B cell (primary cell): ENCODE results near the gene PSMB8. TPM values are rescaled to one million over a fixed set of nuclear protein-coding genes. Genes with fewer than 3 reads are reported as not detected.

Source experiments
- ATAC-seq: fragments of 200-7000 bp; cut with Tn5 transposase; one replicate; pipeline ENCODE4 v1.10.0; 2021; ENCODE audit warnings: low read depth, mild to moderate bottlenecking, moderate number of reproducible peaks, moderate library complexity
- CTCF ChIA-PET: fragments of 350-600 bp; sonication (Branson Sonifier 250); formaldehyde crosslinking; loops from one replicate; lab custom pipeline; 2021; ENCODE audit warnings: antibody characterized with exemption, inconsistent platforms; lab: Charles Lee
- POLR2A ChIA-PET: fragments of 350-600 bp; sonication (Branson Sonifier 250); formaldehyde crosslinking; loops from one replicate; lab custom pipeline; 2021; ENCODE audit warnings: antibody characterized with exemption; lab: Charles Lee
- DNase-seq: peaks from one replicate; pipeline ENCODE4 v3.0.0; 2013
- H2AFZ ChIP-seq: 2 replicates; pipeline ENCODE4 v1.6.1; 2012; ENCODE audit warnings: mild to moderate bottlenecking, low read depth, low read length; ENCODE audit not compliant: insufficient read depth, poor library complexity, severe bottlenecking
- H3K27ac ChIP-seq, 2 donors: 1 replicate in 1 of 2; 2 replicates in 1 of 2; pipeline ENCODE4 v1.5.1; 2012 to 2013; ENCODE audit warnings: low read length in 2 of 2, mild to moderate bottlenecking in 2 of 2, moderate library complexity in 1 of 2
- H3K27me3 ChIP-seq, 4 experiments: fragments of 200-600 bp in 1 of 4; sonication (generic) in 1 of 4; replicated peaks in 1 of 4; 1 replicate in 2 of 4; 2 replicates in 2 of 4; pipeline versions ENCODE4 v1.6.1 to v1.7.0; 2013 to 2016; ENCODE audit warnings: low read length in 3 of 4, mild to moderate bottlenecking in 2 of 4, mixed read lengths in 1 of 4, moderate library complexity in 1 of 4; ENCODE audit not compliant: insufficient read depth in 4 of 4, control insufficient read depth in 3 of 4; ENCODE audit errors: control extremely low read depth in 1 of 4
- H3K36me3 ChIP-seq, 2 experiments: replicated peaks in 1 of 2; 1 replicate in 1 of 2; 2 replicates in 1 of 2; pipeline versions ENCODE4 v1.6.1 to v1.7.1; 2013; ENCODE audit warnings: low read length in 1 of 2; ENCODE audit not compliant: insufficient read depth in 2 of 2, control insufficient read depth in 1 of 2; ENCODE audit errors: control extremely low read depth in 1 of 2, extremely low read depth in 1 of 2
- H3K4me1 ChIP-seq, 2 donors: fragments of 200-600 bp in 1 of 2; sonication (generic) in 1 of 2; 1 replicate in 1 of 2; 2 replicates in 1 of 2; pipeline versions ENCODE4 v1.5.1 to v1.6.1; 2013 to 2017; ENCODE audit warnings: low read length in 2 of 2; ENCODE audit not compliant: control insufficient read depth in 2 of 2, insufficient read depth in 2 of 2
- H3K4me2 ChIP-seq: replicated peaks from 2 replicates; pipeline ENCODE3; 2012; ENCODE audit warnings: mild to moderate bottlenecking, low read depth, low read length; ENCODE audit not compliant: poor library complexity, severe bottlenecking
- H3K4me3 ChIP-seq, 5 experiments: fragments of 200-600 bp in 1 of 5; sonication (generic) in 1 of 5; 1 replicate in 3 of 5; 2 replicates in 2 of 5; pipeline versions ENCODE4 v1.5.1 to v1.7.0; 2011 to 2016; ENCODE audit warnings: low read length in 4 of 5, mild to moderate bottlenecking in 4 of 5, low read depth in 2 of 5, control low read depth in 1 of 5, moderate library complexity in 1 of 5; ENCODE audit not compliant: insufficient read depth in 1 of 5; ENCODE audit errors: control extremely low read depth in 1 of 5, extremely low read depth in 1 of 5
- H3K79me2 ChIP-seq: fragments of 200-600 bp; sonication (generic); one replicate; pipeline ENCODE4 v1.6.0; 2016; ENCODE audit warnings: low read length; ENCODE audit not compliant: control insufficient read depth, insufficient read depth
- H3K9ac ChIP-seq: fragments of 200-600 bp; sonication (generic); 2 replicates; pipeline ENCODE4 v1.6.1; 2017; ENCODE audit warnings: mild to moderate bottlenecking, low read length, moderate library complexity
- H3K9me3 ChIP-seq, 3 donors: one replicate each; pipeline versions ENCODE4 v1.6.1 to v1.7.1; 2013; ENCODE audit warnings: low read length in 2 of 3; ENCODE audit not compliant: control insufficient read depth in 2 of 3, insufficient read depth in 1 of 3; ENCODE audit errors: control extremely low read depth in 1 of 3
- H4K20me1 ChIP-seq: 2 replicates; pipeline ENCODE4 v1.6.0; 2012; ENCODE audit warnings: mild to moderate bottlenecking, low read length; ENCODE audit not compliant: insufficient read depth, control insufficient read depth, poor library complexity, severe bottlenecking
- H3K27ac Mint-ChIP-seq: one replicate; pipeline ENCODE4 v1.8.0; 2021; ENCODE audit warnings: mixed read lengths
- H3K27me3 Mint-ChIP-seq: one replicate; pipeline ENCODE4 v1.8.0; 2021; ENCODE audit warnings: mixed read lengths
- H3K4me1 Mint-ChIP-seq: one replicate; pipeline ENCODE4 v1.8.0; 2021; ENCODE audit warnings: mixed read lengths
- H3K4me3 Mint-ChIP-seq: one replicate; pipeline ENCODE4 v1.8.0; 2021; ENCODE audit warnings: mixed read lengths
- H3K9me3 Mint-ChIP-seq: one replicate; pipeline ENCODE4 v1.8.0; 2022; ENCODE audit warnings: mixed read lengths; ENCODE audit not compliant: insufficient read depth
- CTCF ChIP-seq: fragments of 200-600 bp; IDR thresholded peaks from one replicate; pipeline ENCODE4 v1.8.0; 2022; ENCODE audit warnings: antibody characterized with exemption, mild to moderate bottlenecking
- EZH2 ChIP-seq: IDR thresholded peaks from 2 replicates; pipeline ENCODE4 v1.6.1; 2012; ENCODE audit warnings: borderline replicate concordance, low read depth, mild to moderate bottlenecking, moderate library complexity, low read length; ENCODE audit not compliant: insufficient read depth, poor library complexity, severe bottlenecking
- WGBS: methylation state at CpG from one replicate; pipeline ENCODE4 v1.1.5; 2013; ENCODE audit warnings: missing lambda C conversion rate; ENCODE audit not compliant: insufficient coverage; 5-methylcytosine and 5-hydroxymethylcytosine counted together
- intact Hi-C: fragments of 100-400 bp; cut with micrococcal nuclease; formaldehyde crosslinking; loops from one replicate; pipeline ENCODE4 v1.10.0; 2022
- polyA plus RNA-seq: library from polyadenylated mRNA; depleted of rRNA; stranded (reverse); fragments of >200 nt; gene quantifications from 2 replicates; pipeline ENCODE4 v1.2.3, GENCODE V29; 2012
- total RNA-seq, 2 donors: library from RNA; stranded (reverse); fragments of 120-200 nt in 1 of 2; gene quantifications; 1 replicate in 1 of 2; 2 replicates in 1 of 2; pipeline versions ENCODE4 v1.2.3 to v1.2.4, GENCODE V29; 2013 to 2022

Gene PSMB8
- total and polyA plus RNA-seq, 2 donors (not counting 1 experiment from before 2014, with no cell fraction given) = 129 to 256 TPM

GRCh38 chr6:32794510-32794909 lies 49.3 kb downstream of the PSMB8 start:
- H3K27ac Mint-ChIP-seq = peak overlapping the region; percentile 5
- DNase-seq = peak; percentile 52
- H3K4me1 Mint-ChIP-seq = peaks cover 38% of the 10 kb centered on the region
- TF ChIP-seq CTCF (no peak), EZH2 (no peak)
- CTCF ChIA-PET = interaction anchor here (0.7 to 9.6 kb wide), 21 partner anchors 8 to 747 kb away, joined by 3 to 90 read pairs (median 4); partner anchors contain the start of genes PSMB9, TAP1 and TAP2
- no peaks in the 10 kb centered on the region for H3K27me3 Mint-ChIP-seq
- Histone ChIP-seq H3K79me2 (no peaks in the 10 kb centered on the region), H3K27ac (no peak overlapping the region), H3K9ac (no peak overlapping the region), H3K9me3 (peaks cover 4 to 14% (median 9%) of the 10 kb centered on the region in 3 donors), H4K20me1 (no peaks in the 10 kb centered on the region), H3K4me2 (peak overlapping the region; percentile 33), H2AFZ (peak overlapping the region; percentile 38), H3K27me3 (no peaks in the 10 kb centered on the region), H3K4me3 (no peak overlapping the region), H3K36me3 (no peaks in the 10 kb centered on the region), H3K4me1 (peaks cover 26 to 32% of the 10 kb centered on the region in 2 donors)
- intact Hi-C loops = loop anchor here (10.0 kb wide), 2 partner anchors 670 to 750 kb away; partner anchors contain the start of gene ATF6B
- POLR2A ChIA-PET = no interaction called here
- peaks cover 12% of the 10 kb centered on the region for H3K9me3 Mint-ChIP-seq
- no peak overlapping the region for H3K4me3 Mint-ChIP-seq
- no peak for ATAC-seq
- no CpG with 5 or more reads among the region's 2 CpGs for WGBS

GRCh38 chr6:32792901-32793435 lies 50.9 kb downstream of the PSMB8 start:
- Mint-ChIP-seq H3K4me1 (peaks cover 38% of the 10 kb centered on the region), H3K4me3 (no peak overlapping the region), H3K27me3 (no peaks in the 10 kb centered on the region), H3K27ac (no peak overlapping the region), H3K9me3 (no peaks in the 10 kb centered on the region)
- no peak overlapping the region for H2AFZ ChIP-seq
- H3K27me3 ChIP-seq = no peaks in the 10 kb centered on the region
- no CpG with 5 or more reads among the region's 3 CpGs for WGBS
- no peak overlapping the region for H3K4me3 ChIP-seq
- ChIA-PET POLR2A (interaction anchor here (0.6 kb wide), 1 partner anchor 128 kb away, joined by 3 read pairs; no protein-coding TSS in a partner anchor), CTCF (interaction anchor here (0.9 to 9.6 kb wide), 11 partner anchors 8 to 746 kb away, joined by 3 to 90 read pairs (median 6); partner anchors contain the start of gene TAP2)
- no peak for TF ChIP-seq CTCF
- no peak for TF ChIP-seq EZH2
- peaks cover 26 to 32% of the 10 kb centered on the region in 2 donors for H3K4me1 ChIP-seq
- no peak overlapping the region for H3K27ac ChIP-seq
- H3K9me3 ChIP-seq = no peaks in the 10 kb centered on the region
- ATAC-seq = no peak
- no peak overlapping the region for H3K9ac ChIP-seq
- H4K20me1 ChIP-seq = no peaks in the 10 kb centered on the region
- DNase-seq = no peak
- intact Hi-C loops = loop anchor here (10.0 kb wide), 2 partner anchors 668 to 748 kb away; partner anchors contain the start of gene ATF6B
- H3K79me2 ChIP-seq = no peaks in the 10 kb centered on the region
- H3K4me2 ChIP-seq = no peak overlapping the region
- no peaks in the 10 kb centered on the region for H3K36me3 ChIP-seq
